ENCODE measurements around the gene RAP1GAP. TPM values are rescaled to one million over a fixed set of nuclear protein-coding genes. Genes with fewer than 3 reads are reported as not detected.

Gene RAP1GAP
- total and polyA plus RNA-seq, 2 of the 13 experiments (the other 11 are each of a cell fraction or from before 2014, with no cell fraction given) = 11.9 to 37.5 TPM

DNA sequence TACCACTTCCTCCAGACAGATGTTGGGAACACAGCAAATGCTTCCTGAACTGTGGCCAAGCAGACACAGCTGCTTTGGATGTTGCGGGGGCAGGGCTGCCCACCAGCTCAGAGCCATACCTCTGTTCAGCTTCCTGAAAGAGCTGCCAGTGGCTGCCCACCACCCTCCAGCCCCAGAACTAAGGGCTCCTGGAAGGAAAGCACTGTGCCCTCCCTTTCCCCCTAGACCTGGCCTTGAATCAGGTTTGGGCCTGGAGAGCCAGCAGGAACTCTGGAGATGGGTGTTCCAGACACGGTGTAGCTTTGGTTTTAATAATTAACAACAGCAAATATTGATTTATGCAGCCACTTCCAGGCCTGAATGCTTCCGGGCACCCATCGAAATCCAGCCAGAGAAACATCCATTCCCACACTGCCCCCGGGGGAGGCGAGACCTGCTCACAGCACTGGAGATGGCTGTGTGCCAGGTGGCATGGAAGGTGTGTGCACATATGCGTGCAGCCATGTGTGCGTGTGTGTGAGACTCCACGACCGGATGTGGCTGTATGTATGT is 45.7 kb downstream of the RAP1GAP start (continued):
- TF ChIP-seq CHCHD3 (CRISPR knock-in tag; IDR thresholded peaks at IDR 0.05) = no peak
- no peak for TF ChIP-seq ZNF883 (CRISPR knock-in tag; IDR thresholded peaks at IDR 0.05; ENCODE audit: not compliant biosample characterization)
- TF ChIP-seq, protein P1, sequence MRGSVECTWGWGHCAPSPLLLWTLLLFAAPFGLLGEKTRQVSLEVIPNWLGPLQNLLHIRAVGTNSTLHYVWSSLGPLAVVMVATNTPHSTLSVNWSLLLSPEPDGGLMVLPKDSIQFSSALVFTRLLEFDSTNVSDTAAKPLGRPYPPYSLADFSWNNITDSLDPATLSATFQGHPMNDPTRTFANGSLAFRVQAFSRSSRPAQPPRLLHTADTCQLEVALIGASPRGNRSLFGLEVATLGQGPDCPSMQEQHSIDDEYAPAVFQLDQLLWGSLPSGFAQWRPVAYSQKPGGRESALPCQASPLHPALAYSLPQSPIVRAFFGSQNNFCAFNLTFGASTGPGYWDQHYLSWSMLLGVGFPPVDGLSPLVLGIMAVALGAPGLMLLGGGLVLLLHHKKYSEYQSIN (CRISPR knock-in tag; IDR thresholded peaks at IDR 0.05; ENCODE audit: borderline replicate concordance) = no peak
- TF ChIP-seq ARNT2 (CRISPR knock-in tag; IDR thresholded peaks at IDR 0.05; ENCODE audit: low read depth) = no peak; the same call in 1 of the 2 replicates
- no peak for TF ChIP-seq FOXA1 (IDR thresholded peaks at IDR 0.05)
- peak; percentile 72 for TF ChIP-seq FOXA1 (CRISPR knock-in tag; IDR thresholded peaks at IDR 0.05)
- TF ChIP-seq, protein P2, sequence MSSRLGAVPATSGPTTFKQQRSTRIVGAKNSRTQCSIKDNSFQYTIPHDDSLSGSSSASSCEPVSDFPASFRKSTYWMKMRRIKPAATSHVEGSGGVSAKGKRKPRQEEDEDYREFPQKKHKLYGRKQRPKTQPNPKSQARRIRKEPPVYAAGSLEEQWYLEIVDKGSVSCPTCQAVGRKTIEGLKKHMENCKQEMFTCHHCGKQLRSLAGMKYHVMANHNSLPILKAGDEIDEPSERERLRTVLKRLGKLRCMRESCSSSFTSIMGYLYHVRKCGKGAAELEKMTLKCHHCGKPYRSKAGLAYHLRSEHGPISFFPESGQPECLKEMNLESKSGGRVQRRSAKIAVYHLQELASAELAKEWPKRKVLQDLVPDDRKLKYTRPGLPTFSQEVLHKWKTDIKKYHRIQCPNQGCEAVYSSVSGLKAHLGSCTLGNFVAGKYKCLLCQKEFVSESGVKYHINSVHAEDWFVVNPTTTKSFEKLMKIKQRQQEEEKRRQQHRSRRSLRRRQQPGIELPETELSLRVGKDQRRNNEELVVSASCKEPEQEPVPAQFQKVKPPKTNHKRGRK (CRISPR knock-in tag; IDR thresholded peaks at IDR 0.05) = no peak
- TF ChIP-seq SPEN (CRISPR knock-in tag; IDR thresholded peaks at IDR 0.05; ENCODE audit: low read depth) = no peak; the same call in 1 of the 2 replicates
- peak; percentile 42; the same call in 1 of the 2 replicates for TF ChIP-seq ZBTB20 (CRISPR knock-in tag; IDR thresholded peaks at IDR 0.05; ENCODE audit: borderline replicate concordance, low read depth)
- TF ChIP-seq THAP11 (CRISPR knock-in tag; IDR thresholded peaks at IDR 0.05) = peak; percentile 69; the same call in 1 of the 2 replicates
- 0 out of 2 replicates have a peak, but pooled peaks have one; percentile 33 for TF ChIP-seq NR2C2 (CRISPR knock-in tag; IDR thresholded peaks at IDR 0.05; ENCODE audit: borderline replicate concordance)
- TF ChIP-seq KDM5A (IDR thresholded peaks at IDR 0.05; ENCODE audit: borderline replicate concordance, low read length) = no peak
- TF ChIP-seq PHF5A (CRISPR knock-in tag; IDR thresholded peaks at IDR 0.05; ENCODE audit: low read depth, unreplicated experiment) = peak; percentile 36
- TF ChIP-seq, protein P3, sequence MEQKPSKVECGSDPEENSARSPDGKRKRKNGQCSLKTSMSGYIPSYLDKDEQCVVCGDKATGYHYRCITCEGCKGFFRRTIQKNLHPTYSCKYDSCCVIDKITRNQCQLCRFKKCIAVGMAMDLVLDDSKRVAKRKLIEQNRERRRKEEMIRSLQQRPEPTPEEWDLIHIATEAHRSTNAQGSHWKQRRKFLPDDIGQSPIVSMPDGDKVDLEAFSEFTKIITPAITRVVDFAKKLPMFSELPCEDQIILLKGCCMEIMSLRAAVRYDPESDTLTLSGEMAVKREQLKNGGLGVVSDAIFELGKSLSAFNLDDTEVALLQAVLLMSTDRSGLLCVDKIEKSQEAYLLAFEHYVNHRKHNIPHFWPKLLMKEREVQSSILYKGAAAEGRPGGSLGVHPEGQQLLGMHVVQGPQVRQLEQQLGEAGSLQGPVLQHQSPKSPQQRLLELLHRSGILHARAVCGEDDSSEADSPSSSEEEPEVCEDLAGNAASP (CRISPR knock-in tag; IDR thresholded peaks at IDR 0.05; ENCODE audit: borderline replicate concordance) = peak; percentile 65; the same call in 1 of the 2 replicates
- TF ChIP-seq, protein P4, sequence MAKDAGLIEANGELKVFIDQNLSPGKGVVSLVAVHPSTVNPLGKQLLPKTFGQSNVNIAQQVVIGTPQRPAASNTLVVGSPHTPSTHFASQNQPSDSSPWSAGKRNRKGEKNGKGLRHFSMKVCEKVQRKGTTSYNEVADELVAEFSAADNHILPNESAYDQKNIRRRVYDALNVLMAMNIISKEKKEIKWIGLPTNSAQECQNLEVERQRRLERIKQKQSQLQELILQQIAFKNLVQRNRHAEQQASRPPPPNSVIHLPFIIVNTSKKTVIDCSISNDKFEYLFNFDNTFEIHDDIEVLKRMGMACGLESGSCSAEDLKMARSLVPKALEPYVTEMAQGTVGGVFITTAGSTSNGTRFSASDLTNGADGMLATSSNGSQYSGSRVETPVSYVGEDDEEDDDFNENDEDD (CRISPR knock-in tag; IDR thresholded peaks at IDR 0.05; ENCODE audit: borderline replicate concordance) = peak; percentile 45; the same call in 1 of the 2 replicates
- TF ChIP-seq, protein P5, sequence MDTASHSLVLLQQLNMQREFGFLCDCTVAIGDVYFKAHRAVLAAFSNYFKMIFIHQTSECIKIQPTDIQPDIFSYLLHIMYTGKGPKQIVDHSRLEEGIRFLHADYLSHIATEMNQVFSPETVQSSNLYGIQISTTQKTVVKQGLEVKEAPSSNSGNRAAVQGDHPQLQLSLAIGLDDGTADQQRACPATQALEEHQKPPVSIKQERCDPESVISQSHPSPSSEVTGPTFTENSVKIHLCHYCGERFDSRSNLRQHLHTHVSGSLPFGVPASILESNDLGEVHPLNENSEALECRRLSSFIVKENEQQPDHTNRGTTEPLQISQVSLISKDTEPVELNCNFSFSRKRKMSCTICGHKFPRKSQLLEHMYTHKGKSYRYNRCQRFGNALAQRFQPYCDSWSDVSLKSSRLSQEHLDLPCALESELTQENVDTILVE (CRISPR knock-in tag; IDR thresholded peaks at IDR 0.05) = 0 out of 2 replicates have a peak, but pooled peaks have one; percentile 43
- 0 out of 2 replicates have a peak, but pooled peaks have one; percentile 62 for TF ChIP-seq SRY (CRISPR knock-in tag; IDR thresholded peaks at IDR 0.05)
- TF ChIP-seq CEBPG (CRISPR knock-in tag; IDR thresholded peaks at IDR 0.05) = peak; percentile 45; the same call in 1 of the 2 replicates
- TF ChIP-seq, protein P6, sequence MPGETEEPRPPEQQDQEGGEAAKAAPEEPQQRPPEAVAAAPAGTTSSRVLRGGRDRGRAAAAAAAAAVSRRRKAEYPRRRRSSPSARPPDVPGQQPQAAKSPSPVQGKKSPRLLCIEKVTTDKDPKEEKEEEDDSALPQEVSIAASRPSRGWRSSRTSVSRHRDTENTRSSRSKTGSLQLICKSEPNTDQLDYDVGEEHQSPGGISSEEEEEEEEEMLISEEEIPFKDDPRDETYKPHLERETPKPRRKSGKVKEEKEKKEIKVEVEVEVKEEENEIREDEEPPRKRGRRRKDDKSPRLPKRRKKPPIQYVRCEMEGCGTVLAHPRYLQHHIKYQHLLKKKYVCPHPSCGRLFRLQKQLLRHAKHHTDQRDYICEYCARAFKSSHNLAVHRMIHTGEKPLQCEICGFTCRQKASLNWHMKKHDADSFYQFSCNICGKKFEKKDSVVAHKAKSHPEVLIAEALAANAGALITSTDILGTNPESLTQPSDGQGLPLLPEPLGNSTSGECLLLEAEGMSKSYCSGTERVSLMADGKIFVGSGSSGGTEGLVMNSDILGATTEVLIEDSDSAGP (CRISPR knock-in tag; IDR thresholded peaks at IDR 0.05; ENCODE audit: borderline replicate concordance) = peak; percentile 60
- TF ChIP-seq ZNF331 (CRISPR knock-in tag; IDR thresholded peaks at IDR 0.05) = peak; percentile 74; the same call in 1 of the 2 replicates
- peak in 1 of 2 experiments; percentile 74; a peak in 1 of 4 replicates for TF ChIP-seq KLF16 (CRISPR knock-in tag; IDR thresholded peaks at IDR 0.05)

All from HepG2 (cell line).